UCSD-AML1 (cell line): ENCODE results near the gene TRAF4.
"Not testable (repeated sequence)": the region's sequence is repeated elsewhere in the genome, so short reads cannot be mapped to it uniquely, and the experiment has no call there.

Experiments
- DNase-seq: peaks from one replicate; lab custom pipeline; 2025; ENCODE audit not compliant: unreplicated experiment; lab: John Stamatoyannopoulos, UW

The TRAF4 gene

GRCh38 chr17:28728364-28729200 lies 15.2 kb upstream of the TRAF4 start, which contains the start of gene NEK8:
Gene NEK8 (plus strand): TSS chr17:28728788. CDS start chr17:28728814, 26 bp downstream.
- DNase-seq: peak; percentile 96

- DNase-seq: no peak
Observed at GRCh38 chr17:28729950-28730330, 13.9 kb upstream of the TRAF4 start.

DNA sequence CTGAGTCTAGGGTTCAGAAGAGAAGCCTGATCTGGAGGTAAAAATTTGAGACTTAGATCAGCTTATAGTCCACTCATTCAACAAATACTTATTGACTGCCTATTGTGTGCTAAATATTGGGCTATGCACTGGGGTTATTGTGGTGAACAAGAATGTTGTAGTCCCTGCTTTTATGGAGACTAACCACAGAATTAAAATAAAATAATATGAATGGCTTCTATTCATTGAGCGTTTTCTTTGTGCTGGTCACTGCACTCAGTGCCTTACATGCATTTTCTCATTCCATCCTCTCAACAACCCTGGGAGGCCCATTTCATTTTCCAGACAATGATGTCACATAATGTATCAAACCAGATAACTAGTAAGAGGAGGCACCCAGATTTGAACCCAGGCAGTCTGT lies 10.5 kb upstream of the TRAF4 start:
- no peak for DNase-seq

GRCh38 chr17:28734712-28735241 lies 9.0 kb upstream of the TRAF4 start:
- DNase-seq: no peak

GRCh38 chr17:28735242-28735722 lies 8.5 kb upstream of the TRAF4 start:
- DNase-seq: no peak

- not testable (repeated sequence) for DNase-seq
Observed at GRCh38 chr17:28735913-28736769, 7.7 kb upstream of the TRAF4 start.

- no peak for DNase-seq
Observed at GRCh38 chr17:28737316-28737715, 6.5 kb upstream of the TRAF4 start.

- no peak for DNase-seq
Observed at GRCh38 chr17:28737770-28738679, 5.8 kb upstream of the TRAF4 start.

DNA sequence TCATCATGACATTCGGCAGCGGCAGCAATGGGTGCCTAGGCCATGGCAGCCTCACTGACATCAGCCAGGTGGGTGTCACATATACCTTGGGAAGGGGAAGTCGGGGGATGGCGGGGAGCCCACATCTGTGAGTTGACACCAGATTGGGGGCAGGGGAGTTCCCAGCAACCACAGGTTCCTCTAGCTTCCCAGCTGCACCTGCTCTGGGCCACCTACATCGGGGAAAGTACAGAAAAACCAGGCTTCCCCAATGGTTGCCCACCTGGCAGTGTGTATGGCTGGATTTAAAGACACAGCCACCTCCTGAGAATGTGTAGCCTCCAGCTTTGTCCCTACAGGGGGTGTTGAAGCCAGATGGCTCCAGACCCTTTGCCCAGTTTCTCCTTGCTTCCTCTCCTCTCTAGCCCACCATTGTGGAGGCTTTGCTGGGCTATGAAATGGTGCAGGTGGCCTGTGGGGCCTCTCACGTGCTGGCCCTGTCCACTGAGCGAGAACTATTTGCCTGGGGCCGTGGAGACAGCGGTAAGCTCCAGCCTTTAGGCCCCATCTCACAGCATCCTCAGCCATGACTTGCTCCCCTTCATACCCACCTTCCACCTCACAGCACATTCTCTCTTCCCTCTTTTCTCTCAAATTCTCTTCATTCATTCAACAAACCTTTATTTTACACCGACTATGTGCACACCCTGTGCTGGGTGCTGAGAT lies 5.0 kb upstream of the TRAF4 start:
- no peak for DNase-seq

GRCh38 chr17:28740406-28741357 lies 3.1 kb upstream of the TRAF4 start:
- no peak for DNase-seq

GRCh38 chr17:28741358-28742349 lies 2.2 kb upstream of the TRAF4 start:
- peak; percentile 81 for DNase-seq

GRCh38 chr17:28744104-28744971 lies 527 bp downstream of the TRAF4 start:
- peak; percentile 56 for DNase-seq

GRCh38 chr17:28744972-28745785 lies 1.4 kb downstream of the TRAF4 start:
- no peak for DNase-seq

DNA sequence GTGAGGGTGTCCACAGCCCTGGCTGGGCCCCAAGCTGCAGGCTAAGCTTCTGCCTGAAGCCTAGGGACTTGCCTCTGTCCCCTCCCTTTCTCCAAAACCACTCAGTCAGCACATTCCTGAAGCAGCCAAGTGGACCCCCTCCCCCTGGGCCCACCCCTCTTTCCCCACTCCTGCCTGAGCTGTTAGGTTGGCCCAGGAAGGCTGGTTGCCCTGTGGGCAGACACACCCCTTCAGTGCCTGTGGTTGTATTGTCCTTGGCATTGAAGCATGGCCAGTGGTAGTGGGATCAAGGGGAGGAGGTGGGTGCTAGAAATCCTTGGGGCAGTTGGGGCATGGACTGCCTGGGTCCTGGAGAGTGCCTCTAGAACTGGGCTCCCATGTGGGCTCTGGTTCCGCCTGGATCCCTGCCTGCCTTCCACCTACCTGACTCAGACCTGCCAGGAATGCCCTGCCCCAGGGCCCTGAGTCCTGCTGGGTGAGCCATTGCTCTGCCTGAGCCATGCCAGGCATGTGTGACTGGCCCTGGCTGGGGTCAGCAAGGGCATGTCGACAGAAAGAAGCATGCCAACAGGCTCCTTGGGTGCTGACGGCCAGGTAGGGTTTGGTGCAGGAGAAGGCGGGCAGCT lies 2.1 kb downstream of the TRAF4 start:
- DNase-seq: no peak

GRCh38 chr17:28746611-28747050 lies 2.8 kb downstream of the TRAF4 start:
- DNase-seq: no peak
